ENCODE measurements around the gene TRAPPC10. TPM values are rescaled to one million over a fixed set of nuclear protein-coding genes. Genes with fewer than 3 reads are reported as not detected.

Gene TRAPPC10
- total RNA-seq, 1 donor from 2014 or later: 17.5 TPM

DNA sequence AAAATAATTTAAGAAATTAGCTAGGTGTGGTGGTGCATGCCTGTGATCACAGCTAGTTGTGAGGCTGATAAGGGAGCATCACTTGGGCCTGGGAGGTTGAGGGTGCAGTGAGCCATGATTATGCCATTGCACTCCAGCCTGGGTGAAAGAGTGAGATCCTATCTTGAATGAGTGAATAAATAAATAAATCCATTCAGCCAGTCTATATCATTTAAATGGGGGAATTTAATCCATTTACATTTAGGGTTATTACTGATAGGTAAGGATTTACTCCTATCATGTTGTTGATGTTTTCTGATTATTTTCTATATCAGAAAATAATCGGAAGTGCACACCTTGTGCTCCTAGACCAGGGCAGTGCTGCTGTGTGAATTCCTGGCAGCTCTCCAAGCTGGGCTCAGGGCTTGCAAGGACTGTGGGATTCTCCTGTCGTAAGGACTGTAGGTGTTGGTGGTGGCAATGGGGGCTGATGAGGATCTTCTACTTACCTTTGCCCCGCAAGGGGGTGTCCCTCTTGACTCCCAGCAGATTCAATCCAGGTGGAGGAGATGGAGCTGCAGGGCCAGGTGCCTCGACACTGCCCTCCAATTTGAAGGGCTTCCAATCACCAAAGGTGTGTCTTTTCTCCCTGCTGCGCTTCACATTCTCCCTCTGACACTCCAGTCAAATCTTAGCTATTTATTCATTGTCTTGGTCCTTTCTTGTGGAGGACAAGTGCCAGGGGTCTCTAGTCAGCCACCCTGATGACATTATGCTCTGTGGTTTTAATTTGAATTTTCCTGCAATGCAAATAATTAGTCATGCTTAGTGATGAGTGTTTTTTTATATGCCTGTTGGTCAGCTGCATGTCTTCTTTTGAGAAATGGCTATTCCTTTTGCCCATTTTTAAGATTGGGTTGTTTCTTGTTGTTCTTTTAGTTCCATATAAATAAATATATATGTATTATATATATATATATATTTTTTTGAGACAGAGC lies 14.1 kb upstream of the TRAPPC10 start:
- DNase-seq (no peak), ATAC-seq (no peak)
- intact Hi-C loops (cut with micrococcal nuclease): no loop called here

DNA sequence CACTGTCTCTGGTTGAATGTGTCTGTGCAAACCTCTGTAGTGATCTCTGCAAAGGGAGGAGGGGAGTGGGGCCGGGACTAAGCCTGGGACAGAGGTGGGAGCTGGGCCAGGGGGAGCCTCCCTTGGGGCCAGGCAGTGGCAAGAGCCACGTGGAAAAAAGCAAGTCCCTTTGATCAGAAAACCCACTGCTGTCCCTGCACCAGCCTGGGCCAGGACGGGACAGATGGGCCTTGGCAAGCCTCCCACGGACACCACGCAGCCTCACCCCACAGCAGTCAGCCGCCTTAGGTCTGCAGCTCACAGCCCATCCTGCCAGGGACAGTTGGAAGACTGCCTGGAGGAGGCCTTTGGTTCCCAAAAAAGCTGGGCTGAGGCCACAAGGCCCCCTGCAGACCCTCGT lies 11.7 kb upstream of the TRAPPC10 start:
- DNase-seq (no peak), ATAC-seq (no peak)
- intact Hi-C loops (cut with micrococcal nuclease): no loop called here

DNA sequence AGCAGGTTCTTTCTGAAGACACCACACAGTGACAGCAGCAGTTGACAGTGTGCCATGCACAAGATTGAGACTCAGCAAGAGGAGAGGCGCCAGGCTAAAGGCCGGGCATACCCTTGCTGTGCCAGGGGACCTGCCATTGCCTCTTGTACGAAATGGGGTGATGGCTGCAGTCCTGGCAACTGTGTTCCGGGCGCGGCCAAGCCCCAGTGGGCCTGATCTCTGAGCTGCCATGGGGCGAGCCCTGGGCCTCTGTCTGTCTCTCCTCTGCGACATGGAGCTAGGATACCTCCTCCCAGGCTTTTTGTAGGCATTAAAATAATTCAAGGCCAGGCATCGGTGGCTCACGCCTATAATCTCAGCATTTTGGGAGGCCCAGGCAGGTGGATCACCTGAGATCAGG lies 9.6 kb upstream of the TRAPPC10 start:
- ATAC-seq (no peak), DNase-seq (no peak)
- intact Hi-C loops (cut with micrococcal nuclease): no loop called here

DNA sequence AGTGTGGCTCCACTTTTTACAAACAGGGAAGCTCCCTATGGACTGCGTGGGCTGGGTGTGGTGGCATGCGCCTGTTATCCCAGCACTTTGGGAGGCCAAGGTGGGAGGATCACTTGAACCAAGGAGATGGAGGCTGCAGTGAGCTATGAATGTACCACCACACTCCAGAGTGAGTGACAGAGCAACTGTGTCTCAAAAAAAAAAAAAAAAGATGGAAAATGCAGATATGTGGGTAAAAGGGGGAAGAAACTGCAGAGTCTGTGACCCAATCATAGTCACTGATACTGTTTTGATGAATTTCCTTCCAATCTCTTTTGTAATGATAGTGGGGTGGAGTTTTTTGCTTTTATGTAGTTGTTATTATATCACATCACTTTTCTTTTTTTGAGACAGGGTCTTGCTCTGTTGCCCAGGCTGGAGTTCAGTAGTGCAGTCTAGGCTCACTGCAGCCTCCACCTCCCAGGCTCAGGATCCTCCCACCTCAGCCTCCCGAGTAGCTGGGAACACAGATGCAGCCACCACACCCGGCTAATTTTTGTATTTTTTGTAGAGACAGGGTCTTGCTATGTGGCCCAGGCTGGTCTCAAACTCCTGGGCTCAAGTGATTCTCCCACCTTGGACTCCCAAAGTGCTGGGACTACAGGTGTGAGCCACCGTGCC lies 8.7 kb upstream of the TRAPPC10 start:
- intact Hi-C loops (cut with micrococcal nuclease): no loop called here
- no peak for DNase-seq

DNA sequence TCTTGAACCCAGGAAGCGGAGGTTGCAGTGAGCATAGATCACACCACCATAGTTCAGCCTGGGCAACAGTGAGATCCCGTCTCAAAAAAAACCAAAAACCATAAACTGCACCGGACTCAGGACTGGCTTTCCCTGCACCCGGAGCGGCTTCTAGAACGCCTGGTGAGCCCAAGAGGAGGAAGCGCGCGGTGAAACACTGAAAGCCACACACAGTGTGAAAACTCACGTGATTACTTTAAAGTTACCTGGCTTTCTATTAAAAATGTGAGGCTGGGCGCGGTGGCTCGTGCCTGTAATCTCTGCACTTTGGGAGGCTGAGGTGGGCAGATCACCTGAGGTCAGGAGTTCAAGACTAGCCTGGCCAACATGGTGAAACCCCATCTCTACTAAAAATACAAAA lies 7.0 kb upstream of the TRAPPC10 start:
- DNase-seq (no peak), ATAC-seq (no peak)
- intact Hi-C loops (cut with micrococcal nuclease): no loop called here

More for the DNA sequence above, 8.7 kb upstream of the TRAPPC10 start:
- ATAC-seq: no peak

DNA sequence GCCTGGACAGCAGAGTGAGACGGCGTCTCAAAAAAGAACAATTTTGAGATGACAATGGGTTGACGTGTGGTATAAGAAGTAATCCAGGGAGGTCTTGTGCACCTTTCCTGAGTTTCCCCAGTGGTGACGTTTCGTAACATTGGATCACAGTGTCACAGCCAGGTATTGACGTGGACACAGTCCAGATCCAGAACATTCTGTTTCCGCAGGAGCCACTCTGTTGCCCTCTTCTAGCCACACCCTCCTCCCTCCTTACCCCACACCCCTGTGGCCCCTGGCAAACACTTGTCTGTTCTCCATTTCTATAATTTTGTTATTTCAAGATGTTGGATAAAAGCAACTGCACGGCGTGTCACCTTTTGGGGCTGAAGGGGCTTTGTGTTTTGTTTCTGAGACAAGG lies 6.5 kb upstream of the TRAPPC10 start:
- ATAC-seq: no peak
- DNase-seq: no peak
- intact Hi-C loops (cut with micrococcal nuclease): no loop called here

DNA sequence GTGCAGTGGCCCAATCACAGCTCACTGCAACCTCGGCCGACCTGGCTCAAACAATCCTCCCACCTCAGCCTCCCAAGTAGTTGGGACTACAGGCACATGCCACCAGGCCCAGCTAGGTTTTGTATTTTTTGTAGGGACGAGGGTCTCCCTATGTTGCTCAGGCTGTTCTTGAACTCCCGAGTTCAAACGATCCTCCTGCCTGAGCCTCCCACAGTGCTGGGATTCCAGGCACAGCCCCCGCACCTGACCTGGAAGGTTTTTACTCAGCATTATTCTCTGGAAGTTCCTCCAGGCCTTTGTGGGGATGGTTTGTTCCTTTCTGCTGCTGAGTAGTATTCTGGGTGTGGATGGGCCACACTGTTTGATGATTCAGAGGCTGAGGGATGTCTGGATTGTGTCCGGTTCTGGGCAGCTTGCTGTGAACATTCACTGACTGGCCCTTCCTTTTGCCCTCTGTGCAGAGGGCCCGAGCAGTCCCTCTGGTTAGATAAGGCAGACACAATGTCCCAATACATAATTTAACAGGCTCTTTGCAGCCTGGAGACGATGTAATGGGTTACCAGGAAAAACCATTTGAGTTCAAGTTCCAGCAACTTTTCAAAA lies 6.0 kb upstream of the TRAPPC10 start:
- intact Hi-C loops (cut with micrococcal nuclease): no loop called here
- peak; percentile 89 for ATAC-seq
- DNase-seq: peak; percentile 54

DNA sequence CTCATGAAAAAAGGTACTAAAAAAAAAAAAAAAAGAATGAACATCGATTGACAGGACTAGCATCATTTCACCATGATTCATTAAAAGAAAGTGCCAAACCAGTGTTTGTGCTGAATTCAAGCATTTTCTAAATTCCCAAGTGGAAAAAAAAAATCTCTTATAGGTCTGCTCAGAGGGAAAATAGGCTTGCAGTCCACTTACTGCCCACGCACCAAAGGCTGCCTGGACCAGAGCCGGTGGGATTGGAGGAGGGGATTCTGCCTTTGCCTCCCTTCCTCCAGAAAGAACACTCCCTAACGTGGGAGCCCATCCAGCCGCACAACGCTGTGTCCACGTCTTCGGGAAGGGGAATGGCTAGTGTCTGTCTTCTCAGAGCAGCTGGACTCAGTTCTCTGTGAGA lies 5.5 kb upstream of the TRAPPC10 start:
- ATAC-seq (peak; percentile 77), DNase-seq (peak; percentile 71)
- intact Hi-C loops (cut with micrococcal nuclease): no loop called here

DNA sequence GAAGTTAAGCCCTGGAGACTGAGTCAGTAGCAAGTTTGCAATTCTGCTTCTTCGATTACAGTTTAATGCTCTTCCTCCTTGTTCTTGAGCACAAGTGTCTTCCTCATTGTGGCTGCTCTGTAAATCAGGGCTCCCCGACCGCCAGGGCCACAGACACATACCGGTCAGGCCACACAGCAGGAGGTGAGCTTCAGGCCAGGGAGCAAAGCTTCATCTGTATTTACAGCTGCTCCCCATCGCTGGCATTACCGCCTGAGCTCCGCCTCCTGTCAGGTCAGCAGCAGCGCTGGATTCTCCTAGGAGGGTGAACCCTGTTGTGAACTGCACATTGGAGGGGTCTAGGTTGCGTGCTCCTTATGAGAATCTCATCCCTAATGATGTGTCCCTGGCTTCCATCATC lies 1.7 kb upstream of the TRAPPC10 start:
- ATAC-seq (no peak), DNase-seq (no peak)
- intact Hi-C loops (cut with micrococcal nuclease): no loop called here

DNA sequence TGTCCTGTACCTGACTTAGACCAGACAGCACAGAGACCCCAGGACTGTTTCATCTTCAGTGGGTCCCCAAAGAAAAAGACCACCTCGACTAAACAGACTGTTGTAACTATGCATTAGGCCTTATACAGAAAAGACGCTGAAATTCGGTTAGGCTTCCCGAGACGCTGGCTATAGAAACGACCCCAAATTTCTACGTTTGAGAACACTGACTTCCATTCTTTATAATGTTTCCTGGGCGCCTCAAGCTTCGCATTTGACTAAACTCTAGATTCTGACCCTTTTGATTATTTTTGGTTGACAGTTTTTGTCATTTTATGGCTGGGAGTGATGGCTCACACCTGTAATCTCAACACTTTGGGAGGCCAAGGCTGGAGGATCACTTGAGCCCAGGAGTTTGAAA lies 986 bp upstream of the TRAPPC10 start:
- ATAC-seq (no peak), DNase-seq (no peak)
- intact Hi-C loops (cut with micrococcal nuclease): no loop called here

DNA sequence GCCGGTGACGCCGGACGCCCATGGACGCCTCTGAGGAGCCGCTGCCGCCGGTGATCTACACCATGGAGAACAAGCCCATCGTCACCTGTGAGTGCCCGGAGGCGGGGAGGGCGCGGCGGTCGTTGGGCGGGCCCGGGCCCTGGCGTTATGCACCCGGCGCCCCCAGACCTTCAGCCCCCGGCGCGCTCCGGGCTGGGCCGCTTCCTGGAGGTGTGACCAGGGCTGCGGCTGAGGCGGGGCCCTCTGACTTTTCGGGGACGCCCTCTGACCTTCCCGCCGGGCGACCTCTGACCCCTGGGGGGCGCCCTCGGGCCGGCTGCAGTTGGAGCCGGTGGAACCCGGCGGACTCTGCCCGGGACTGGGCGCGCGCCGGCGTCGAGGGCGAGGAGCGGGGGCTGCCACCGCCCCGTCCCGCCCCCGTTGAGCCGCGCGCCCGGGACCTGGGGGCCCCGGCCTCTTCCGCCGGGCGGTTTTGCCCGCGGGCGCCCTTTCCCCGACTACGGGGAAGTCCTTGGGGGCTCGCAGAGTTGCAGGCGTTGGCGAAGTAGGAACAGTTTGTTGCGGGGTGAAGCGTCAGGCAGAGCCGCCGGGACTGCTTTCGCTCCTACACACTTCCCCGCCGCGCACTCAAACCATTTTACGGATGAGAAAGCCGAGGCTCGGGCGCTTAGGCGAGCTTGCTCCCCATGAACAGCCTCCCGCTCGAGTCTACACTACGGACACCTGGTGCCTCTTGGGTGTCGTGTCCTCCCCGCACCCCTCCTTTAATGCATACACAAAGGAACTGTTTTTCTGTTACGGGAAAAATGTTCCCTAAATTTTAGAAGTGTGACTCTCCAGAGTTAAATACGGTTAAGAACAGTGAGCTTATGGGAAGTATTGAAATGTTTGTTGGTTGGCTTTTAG lies 618 bp downstream of the TRAPPC10 start:
- intact Hi-C loops (cut with micrococcal nuclease): no loop called here
- ATAC-seq (peak; percentile 48), DNase-seq (peak; percentile 80)

DNA sequence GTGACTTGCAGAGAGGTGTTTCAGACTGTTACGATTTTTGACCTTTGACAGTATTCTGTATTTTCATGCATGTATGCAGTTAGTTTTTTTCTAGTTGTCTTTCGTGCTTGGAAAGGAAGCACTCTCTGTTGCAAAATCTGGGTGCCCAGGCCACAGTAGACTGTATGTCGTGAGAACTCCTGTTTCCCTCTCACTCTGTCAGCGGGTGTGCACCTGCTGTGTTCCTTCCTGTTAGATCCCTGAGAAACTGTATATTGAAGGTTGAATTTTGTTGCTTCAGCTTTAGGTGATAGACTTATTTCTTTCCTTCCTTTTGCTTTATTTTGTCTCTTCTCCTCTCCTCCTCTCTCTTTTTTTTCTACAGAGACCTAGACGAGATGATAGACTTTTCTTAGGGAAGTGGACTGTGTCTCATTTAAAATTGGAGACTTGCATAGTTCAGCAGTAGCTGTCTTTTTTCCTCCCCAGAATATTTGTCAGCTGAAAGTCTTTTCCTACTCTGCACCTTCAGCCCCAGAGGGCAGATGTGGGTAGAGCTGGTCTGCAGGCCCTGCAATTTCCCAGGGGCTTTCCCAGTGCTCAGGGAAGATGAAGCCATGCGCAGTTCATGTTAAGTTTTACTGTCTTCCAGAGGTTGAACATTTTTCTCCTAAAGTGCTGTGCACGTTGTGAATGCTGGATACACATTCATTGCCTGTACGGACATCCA lies 1.4 kb downstream of the TRAPPC10 start:
- ATAC-seq (no peak), DNase-seq (no peak)
- intact Hi-C loops (cut with micrococcal nuclease): no loop called here

DNA sequence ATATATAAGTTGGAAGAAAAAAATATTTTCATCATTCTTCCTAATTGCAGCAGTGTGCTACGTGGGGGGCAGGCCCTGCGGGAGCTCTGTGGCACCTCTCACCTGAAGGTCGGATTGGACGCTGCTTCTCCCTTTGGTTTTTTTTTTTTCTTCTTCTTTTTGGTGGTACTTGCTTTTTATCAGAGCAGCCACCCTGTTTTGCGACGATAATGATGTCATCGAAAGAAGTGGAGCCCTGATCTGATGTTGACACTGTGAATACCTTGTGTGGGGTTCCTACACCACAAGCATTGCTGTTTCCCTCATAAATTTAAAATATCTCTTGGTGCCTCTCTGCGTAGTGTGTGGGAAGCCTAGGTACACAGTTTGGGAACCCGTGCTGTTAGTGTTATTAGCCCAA lies 5.5 kb downstream of the TRAPPC10 start:
- DNase-seq: no peak
- intact Hi-C loops (cut with micrococcal nuclease): no loop called here
- ATAC-seq: no peak

DNA sequence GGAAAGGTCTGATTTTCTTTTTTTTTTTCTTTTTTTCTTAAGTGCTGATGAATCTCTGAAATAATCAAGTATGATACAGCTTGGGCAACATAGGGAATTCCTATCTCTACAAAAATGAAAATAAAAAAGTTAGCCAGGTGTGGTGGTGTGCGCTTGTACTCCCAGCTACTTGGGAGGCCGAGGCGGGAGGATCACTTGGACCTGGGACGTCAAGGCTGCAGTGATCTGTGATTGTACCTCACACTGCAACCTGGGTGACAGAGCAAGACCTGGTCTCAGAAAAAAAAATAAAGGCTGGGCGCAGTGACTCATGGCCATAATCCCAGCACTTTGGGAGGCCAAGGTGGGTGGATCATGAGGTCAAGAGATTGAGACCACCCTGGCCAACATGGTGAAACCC lies 6.0 kb downstream of the TRAPPC10 start:
- DNase-seq (no peak), ATAC-seq (no peak)
- intact Hi-C loops (cut with micrococcal nuclease): no loop called here

DNA sequence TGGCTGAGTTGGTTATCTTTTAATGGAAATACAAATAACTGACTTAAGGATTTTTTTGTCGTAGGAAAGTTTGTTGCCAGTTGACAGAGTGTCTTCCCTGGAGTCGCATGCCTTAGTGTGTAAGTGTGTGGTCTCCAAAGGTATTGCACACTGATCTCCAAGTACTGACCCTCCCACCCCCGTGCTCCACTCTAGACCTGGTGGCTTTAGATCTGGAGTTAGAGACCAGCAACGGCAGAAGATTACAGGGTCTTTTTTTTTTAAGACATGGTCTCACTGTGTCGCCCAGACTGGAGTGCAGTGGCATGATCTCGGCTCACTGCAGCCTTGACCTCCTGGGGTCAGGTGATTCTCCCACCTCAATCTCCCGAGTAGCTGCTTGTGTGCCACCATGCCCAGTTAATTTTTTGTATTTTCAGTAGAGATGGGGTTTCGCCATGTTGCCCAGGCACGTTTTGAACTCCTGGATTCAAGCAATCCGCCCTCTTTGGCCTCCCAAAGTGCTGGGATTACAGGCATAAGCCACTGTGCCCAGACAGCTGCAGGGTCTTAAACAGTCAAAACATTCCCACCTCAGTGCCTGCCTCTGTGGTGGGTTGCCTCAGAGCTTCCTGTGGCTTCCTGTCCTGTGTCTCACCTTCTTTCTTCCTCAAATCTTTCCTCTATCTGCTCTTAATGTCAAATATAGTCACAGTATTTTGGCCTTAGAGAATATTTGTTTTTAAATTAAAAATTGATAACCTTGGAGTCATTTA lies 6.9 kb downstream of the TRAPPC10 start:
- intact Hi-C loops (cut with micrococcal nuclease): no loop called here
- no peak for ATAC-seq
- DNase-seq: no peak

DNA sequence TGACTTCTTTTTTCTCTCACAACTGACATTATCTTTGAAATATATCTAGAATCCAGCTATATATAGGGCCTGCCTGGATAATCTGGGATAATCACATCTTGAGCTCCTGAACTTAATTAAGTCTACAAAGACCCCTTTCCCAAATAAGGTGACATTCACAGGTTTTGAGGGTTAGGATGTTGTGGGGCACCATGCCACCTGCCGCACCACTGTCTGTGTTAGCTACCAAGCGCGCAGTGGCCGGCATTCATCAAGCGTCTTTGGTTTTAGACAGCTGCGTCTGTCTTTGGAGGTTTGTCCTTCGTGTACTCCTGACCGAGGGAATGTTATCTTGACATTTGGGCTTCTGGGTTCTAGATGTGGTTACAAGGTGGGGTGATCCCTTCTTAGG lies 7.5 kb downstream of the TRAPPC10 start:
- no peak for ATAC-seq
- DNase-seq: no peak
- intact Hi-C loops (cut with micrococcal nuclease): no loop called here

DNA sequence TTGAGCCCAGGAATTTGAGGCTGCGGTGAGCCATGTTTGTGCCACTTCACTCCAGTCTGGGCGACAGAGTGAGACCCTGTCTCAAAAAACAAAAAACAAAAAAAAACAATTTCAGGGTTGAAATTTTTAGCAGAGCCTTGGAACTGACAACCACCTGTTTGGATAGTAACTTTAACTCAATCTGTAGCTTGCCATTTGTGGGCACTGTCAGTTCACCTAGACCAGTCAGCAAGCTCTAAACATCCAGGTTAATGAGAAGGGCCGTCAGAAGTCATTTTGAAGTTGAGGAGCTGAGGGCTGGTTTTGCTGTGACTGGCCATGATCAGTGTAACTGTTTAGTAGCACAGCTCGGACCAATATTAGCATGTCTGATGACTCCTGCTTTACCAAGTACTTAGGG lies 8.4 kb downstream of the TRAPPC10 start:
- ATAC-seq (peak; percentile 10), DNase-seq (no peak)
- intact Hi-C loops (cut with micrococcal nuclease): no loop called here

DNA sequence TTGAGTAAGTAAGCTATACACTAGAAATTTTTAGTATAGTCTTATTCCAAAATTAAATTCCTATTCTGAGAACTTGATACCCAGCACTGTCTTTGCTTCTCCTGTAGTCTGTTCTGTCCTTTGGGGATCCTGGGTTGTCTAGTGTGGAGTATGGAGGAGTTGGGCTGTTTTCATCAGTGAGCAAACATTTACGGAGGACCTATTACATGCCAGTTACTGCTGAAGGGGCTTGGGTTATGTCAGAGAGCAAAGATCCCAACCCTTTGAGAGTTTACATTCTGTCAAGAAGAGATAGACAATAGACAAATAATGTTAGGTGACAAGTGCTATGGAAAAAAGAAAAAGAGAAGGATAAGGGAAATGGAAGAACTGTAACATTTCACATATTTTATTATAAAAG lies 9.0 kb downstream of the TRAPPC10 start:
- DNase-seq (no peak), ATAC-seq (no peak)
- intact Hi-C loops (cut with micrococcal nuclease): no loop called here
